HEK293T (cell line): ENCODE measurements around the gene MACC1.

Experiments
- BHLHE40 ChIP-seq: fragments of 450-650 bp; IDR thresholded peaks from 2 replicates; pipeline ENCODE4 v1.6.1; 2016; ENCODE audit warnings: mild to moderate bottlenecking, moderate library complexity, borderline replicate concordance
- FOXA1 ChIP-seq: fragments of 450-650 bp; IDR thresholded peaks from 2 replicates; pipeline ENCODE4 v1.6.1; 2016; ENCODE audit warnings: mild to moderate bottlenecking
- LEF1 ChIP-seq: fragments of 450-650 bp; IDR thresholded peaks from 2 replicates; pipeline ENCODE4 v1.6.1; 2017; ENCODE audit warnings: mild to moderate bottlenecking, borderline replicate concordance

DNA sequence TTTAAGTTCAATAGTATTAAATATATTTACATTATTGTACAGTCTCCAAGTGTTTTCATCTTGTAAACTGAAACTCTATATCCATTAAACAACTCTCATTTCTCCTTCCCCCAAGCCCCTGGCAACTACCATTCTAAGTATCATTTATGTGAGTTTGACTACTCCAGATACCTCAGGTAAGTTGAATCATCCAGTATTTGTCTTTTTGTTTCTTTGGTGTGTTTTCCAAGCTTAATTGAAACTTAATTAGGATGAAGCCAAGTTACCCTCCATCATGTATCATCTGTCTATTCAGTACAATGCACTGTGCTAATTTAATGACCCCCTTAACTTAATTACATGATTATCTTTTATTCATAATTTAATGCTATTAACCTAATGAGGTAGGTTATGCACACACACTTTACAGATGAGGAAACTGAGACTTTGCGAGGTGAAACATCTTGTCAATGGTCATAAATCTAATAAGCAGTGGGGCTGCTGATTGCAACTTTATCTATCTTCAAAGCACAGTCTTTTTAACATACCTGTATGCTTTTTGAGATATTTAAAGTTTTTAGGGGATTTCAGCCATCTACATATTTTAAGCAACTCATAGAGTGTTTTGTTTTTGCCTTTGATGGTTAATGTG, 663 bp downstream of the MACC1 start:
- TF ChIP-seq FOXA1 (no peak), LEF1 (no peak), BHLHE40 (no peak)
